Kidney tubule cell (primary cell): ENCODE measurements around the gene ACBD5.
"Not testable (repeated sequence)": the region's sequence is repeated elsewhere in the genome, so short reads cannot be mapped to it uniquely, and the experiment has no call there.

Experiments
- DNase-seq: peaks from one replicate; pipeline ENCODE4 v3.0.0-alpha.2; 2018; ENCODE audit warnings: low spot score

ACBD5 gene, protein sequence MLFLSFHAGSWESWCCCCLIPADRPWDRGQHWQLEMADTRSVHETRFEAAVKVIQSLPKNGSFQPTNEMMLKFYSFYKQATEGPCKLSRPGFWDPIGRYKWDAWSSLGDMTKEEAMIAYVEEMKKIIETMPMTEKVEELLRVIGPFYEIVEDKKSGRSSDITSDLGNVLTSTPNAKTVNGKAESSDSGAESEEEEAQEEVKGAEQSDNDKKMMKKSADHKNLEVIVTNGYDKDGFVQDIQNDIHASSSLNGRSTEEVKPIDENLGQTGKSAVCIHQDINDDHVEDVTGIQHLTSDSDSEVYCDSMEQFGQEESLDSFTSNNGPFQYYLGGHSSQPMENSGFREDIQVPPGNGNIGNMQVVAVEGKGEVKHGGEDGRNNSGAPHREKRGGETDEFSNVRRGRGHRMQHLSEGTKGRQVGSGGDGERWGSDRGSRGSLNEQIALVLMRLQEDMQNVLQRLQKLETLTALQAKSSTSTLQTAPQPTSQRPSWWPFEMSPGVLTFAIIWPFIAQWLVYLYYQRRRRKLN

DNA sequence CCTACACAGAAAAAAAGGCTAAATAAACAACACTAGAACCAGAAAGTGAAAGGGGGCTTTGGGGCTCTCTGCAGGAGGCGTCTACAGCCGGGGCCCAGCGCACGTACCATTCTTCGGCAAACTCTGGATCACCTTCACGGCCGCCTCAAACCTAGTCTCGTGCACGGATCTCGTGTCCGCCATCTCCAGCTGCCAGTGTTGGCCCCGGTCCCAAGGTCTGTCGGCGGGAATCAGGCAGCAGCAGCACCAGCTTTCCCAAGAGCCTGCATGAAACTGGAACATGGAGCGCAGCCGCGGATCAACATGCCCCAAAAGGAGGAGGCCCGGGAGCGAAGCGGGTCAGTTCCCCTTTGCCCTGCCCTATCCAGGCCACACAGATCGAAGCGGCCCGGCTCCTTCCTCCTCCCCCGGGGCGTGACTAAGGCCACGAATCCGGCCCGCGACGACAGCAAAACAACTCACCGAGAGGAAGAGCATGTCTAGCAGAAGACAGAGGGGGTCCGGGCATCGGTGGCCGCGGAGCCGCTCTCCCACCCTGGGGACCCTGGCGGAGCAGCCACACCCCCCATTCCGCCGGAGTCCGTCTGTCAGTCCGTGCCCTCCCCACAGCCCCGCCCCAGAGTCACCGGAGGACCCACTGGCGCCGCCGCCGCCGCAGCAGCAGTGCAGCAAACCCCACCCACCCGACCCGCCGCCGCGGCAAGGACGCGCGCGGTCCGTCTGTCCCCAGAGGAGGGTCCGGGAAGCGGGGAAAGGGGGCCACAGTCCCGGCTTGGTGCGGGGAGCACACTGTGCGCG, at the start of gene ACBD5:
Gene ACBD5, minus strand, starts transcription at position 586 of the 798 bp plus-strand sequence. Its CDS starts 109 bp downstream, at position 477.
- peak; percentile 90 for DNase-seq

DNA sequence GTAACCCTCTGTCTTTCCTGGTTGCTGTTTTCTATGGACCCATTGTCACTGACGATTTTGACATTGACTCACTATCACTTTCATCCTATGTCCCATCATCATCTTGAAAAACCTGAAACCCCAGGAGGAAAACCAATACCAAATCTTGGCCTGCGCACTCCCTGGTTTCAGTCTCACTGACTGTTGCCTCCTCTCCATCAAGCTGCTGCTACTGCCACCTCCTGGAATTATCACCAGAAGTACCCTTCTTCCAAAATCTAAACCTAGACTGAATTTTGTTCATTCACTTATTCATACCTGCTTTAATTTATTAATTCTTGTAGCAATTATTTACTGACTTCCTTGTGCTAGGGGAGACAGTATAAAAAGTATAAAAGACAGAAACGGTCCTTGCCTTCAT, 44.5 kb upstream of the ACBD5 start:
- DNase-seq: peak; percentile 10

DNA sequence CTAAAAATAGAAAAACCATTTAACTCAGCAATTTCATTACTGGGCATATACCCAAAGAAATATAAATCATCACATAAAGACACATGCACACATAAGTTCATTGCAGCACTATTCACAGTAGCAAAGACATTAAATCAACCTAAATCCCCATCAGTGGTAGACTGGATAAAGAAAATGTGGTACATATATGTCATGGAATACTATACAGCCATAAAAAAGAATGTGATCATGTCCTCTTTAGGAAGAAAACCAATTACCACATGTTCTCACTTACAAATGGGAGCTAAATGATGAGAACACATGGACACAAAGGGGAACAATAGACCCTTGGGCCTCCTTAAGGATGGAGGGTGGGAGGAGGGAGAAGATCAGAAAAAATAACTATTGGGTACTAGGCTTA, 36.0 kb upstream of the ACBD5 start:
- no peak for DNase-seq

DNA sequence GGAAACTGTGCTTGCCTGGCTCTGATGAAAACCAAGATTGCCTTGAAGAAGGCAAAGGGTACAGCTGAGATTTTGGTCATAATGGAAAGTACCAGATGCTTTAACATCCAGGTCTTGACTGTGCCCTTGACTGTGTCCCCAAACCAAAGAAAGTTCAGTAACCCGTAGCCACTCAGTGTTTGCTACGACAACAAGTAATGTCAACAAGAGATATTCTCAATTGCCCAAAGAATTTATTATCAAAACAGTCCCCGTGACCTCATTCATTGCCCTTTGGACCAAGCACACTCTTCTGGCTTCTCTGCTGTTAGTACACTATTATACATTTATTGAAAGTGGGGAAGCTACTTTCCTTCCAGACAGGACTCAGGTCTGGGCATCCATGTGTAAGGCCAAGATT, 25.4 kb upstream of the ACBD5 start:
- DNase-seq: not testable (repeated sequence)

DNA sequence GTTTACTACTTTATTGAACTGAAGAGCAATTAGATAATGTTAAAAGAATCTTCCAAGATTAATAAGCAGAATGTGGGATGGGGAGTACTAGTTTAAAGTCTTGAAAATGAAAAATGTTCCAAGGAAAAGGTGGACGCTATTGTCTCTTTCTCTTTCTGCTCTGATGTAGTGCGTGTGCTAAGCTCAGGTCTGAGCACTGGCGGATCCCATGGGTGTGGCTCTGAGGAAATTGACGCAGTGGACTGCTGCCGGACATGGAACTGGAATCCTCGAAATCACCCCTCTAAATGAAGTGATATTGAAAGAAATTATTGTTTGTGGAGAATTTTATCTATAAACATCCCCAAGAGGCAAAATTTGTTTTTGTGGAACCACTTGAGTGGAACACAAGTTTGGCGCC, 22.2 kb upstream of the ACBD5 start:
- not testable (repeated sequence) for DNase-seq

DNA sequence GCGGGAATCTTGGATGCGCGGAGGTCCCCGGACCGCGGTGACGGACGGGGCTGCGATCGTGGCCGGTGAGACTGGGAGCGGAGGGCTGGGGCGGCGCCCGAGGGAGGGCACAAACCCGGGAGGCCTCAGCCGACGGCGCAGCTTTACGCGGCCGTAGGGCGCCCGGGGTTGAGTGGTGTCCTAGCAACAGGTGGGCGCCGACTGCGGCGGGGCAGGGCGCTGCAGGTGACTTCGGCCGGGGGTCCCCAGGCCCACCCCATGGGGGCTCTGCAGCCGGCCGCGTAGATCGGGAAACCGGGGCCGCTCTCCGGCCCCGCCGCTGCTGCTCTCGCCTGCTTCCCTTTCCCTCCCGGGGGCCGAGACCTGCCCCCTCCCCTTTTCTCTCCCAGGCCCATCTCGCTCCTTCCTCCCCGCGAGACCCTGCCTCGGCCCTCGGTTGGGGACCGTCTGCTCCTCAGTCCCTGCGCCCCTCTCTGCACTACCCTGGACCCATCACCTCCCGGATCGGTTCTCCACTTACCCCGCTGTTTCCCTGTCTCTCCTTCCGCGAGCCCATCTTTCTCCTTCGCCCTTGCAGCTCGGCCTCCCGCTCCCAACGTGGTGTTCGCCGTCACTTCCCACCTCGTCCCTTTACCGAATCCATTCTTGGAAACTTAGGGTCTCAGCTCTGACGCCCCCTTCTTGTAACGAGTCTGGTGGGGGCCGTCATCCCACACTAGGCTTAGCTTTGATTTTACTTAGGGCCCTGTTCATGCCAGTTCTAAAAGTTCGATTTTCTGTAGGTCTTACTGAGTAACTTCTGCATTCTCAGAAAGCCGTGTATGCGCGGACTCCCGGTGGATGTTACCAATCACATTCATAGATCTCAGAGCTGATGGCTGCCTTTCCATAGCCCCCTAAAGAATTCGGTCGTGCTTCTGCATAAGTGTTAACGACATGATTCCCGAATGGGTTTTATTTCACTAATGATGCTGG, 18.5 kb upstream of the ACBD5 start:
- no peak for DNase-seq

DNA sequence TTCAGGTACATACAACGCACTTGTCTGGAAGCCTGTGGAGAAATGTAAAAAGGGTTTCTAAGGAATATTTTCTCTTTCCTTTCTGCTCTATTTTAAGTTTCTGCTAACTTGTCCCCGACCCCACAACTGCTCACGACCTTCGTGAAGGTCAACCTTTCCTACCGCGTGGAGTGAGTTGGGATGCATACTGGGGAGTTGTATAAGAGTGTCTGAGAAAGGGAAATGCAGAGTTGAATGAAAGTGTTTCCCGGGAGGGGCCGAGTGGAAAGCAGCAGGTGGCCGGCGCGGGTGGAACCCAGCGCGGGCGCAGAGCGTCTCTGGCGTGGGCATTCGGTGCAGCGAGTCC, 17.9 kb upstream of the ACBD5 start:
- DNase-seq: no peak

DNA sequence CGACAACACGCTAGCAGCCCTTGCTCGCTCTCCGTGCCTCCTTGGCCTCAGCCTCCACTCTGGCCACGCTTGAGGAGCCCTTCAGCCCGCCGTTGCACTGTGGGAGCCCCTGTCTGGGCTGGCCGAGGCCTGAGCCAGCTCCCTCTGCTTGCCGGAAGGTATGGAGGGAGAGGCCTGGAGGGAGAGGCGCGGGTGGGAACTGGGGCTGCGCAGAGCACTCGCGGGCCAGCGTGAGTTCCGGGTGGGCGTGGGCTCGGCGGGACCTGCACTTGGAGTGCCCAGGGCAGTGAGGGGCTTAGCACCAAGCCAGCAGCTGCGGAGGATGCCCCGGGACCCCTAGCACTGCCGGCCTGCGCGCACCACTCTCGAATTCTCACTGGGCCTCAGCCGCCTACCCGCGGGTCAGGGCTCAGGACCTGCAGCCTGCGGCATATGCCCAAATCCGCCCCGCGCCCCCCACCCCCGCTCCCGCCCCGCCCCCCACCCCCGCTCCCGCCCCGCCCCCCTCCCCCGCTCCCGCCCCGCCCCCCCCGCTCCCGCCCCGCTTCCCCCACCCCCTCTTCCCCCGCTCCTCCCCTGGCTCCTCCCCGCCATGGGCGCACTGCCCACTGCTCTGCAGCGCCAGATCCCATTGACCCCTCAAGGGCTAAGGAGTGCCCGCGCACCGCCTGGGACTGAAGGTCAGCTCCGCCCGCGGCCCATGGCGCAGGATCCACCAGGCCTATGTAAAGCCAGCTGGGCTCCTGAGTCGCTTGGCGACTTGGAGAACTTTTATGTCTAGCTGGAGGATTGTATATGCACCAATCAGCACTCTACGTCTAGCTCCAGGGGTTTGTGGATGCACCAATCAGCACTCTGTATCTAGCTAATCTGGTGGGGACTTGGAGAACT, 15.9 kb upstream of the ACBD5 start:
- DNase-seq: no peak

DNA sequence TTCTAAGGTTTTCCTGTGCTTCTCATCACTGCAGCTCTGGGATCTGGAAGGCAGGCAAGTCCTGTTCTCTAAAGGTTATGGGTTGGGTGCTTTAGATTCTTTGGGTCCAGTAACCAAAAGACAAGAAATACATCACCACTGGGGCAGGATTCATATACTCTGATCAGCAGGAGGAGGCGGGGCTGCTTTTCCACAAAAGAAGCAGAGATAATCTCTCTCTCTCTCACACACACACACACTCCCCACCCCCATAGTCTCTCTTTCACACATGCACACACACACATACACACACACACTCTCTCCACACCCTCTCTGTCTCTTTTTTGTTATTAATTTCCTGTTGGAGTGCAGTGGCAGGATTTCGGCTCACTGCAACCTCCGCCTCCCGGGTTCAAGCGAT, 13.0 kb upstream of the ACBD5 start:
- DNase-seq: no peak

DNA sequence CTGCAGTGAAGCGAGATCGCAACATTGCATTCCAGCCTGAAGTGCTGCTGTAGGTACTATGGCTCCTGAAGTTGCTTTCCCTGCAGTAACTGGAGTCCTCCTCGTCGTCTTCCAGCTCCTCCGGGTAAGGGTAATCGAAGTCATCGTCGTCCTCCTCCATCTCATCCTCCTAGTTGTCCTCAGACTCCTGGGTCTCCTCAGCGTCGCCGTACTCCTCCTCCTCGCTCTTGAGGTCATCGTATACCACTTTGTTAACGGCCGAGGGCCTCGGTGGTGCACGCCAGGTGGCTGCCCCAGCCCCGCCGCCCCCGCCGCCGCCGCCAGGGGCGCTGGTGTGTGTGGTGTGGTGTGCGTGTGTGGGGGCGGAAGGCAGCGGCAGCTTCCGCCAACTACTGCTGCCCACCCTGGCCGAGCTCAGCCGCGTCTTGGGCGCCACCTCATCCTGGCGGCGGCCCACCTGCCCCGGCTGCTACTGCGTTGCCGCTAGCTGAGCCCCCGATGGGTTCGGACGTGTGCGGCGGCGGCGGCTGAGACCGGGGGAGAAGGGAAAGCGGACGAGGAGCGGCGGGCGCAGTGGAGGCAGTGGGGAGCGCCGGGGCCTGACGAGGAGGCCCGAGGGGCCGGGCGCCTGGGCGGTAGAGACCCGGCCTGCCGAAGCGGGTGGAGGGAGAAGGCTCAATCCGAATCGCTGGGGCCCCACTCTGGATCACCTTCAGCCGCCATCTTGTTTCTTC, 11.8 kb upstream of the ACBD5 start:
- peak; percentile 64 for DNase-seq

DNA sequence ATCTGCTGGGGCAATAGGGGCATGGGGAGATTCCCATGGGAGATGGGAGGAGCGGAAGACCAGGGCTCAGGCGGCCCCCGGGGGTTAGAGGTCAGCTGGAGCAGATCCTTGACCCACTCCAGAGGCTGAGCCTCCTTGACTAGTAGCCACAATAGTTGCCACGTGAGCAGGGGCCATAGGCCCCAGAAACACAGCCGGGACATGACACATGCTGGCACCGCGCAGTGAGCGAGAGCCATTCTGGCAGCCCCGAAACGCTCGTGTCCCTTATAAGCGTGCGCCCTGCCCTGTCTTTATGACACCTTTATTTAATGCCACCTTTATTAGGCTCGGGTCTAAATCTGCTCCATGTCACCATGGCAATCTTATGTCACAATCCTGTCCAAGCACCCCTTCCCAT, 11.0 kb upstream of the ACBD5 start:
- no peak for DNase-seq

DNA sequence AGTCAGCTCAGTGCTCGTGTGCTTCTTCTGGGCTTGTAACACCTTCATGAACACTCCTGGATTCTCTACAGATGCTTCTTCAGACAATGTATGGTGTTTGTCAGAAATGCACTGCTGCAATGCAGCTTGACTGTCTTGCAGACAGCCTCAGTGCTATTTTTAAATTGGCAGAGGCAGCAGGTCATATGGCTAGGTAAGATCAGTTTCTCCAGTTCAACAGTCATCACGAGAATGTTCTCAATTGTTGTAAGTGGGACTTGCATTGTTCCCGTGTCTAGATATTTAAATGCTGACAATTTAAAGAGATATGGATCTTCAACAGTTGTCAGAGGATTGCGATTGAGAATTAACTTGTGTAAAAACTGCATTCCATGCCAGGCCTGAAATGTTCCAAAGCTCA, 7.6 kb upstream of the ACBD5 start:
- no peak for DNase-seq

DNA sequence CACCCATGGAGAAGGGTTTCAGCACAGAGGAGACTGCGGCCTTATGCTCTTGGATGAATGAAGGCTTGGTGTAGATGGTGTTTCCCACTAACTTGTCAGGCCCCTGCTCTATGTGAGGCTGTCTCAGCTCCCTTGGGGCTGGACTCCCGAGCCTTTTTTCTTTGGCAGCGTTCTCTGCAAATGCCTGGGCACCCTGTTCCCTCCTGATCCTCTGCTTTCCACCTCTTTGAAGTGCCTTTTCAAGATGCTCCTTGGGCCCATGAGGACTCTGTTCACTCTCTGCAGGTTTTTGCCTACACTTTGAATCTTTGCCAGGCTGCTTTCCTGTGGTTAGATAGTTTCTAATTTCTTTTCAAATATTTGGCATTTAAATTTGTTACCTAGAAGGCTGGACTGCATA, 6.8 kb upstream of the ACBD5 start:
- DNase-seq: no peak

DNA sequence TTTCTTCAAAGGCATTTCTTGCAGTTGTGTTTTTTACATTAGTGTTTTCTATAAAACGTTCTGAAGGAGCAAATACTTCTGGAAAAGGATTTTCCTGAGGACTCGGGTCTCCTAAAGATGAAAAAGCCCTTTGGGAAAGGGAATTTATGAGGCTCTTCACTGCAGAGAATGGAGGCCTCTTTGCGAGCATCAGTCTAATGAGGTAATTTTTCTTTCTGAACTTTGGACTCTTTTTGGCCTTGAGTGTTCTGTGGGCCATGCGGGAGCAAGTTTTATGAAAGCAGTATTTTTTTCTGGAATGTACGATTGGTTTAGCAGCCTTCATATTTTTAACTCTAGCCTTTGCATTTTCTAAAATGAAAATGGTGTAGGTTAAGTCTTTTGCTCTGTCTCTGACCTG, 6.4 kb upstream of the ACBD5 start:
- no peak for DNase-seq

DNA sequence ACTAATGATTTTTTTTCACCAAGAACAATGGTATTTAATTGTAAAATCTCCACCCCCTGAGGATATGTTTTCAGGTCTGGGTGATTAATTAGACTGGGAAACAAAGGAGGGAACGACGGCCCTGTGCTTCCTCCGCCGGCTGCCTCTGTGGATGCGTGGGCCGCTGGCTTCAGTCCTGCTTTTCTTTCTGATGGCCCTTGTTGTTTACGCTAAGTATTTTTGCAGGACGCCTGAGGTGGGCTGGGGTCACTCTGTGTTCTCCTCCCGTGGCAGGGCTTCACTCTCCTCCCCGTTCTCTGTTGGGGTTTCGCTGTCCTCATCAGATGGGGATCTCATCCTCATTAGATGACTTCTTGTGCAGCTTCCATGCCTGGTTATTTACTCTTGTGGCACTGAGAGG, 5.2 kb upstream of the ACBD5 start:
- DNase-seq: no peak

DNA sequence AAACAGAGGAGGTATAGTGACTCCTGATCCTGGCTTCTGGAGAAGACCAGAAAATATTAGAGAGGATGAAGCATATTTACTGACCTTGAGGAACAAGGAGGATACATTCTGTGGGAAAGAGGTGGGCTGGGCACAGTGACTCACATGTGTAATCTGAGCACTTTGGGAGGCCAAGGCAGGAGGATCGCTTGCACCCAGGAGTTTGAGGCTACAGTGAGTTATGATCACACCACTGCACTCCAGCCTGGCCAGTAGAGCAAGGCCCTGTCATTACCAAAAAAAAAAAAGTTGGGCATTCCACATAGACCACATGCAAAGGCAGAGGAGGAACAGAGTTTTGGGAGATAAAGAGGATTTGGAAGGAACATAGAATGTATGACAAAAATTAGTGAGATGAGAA, 4.4 kb upstream of the ACBD5 start:
- DNase-seq: no peak

DNA sequence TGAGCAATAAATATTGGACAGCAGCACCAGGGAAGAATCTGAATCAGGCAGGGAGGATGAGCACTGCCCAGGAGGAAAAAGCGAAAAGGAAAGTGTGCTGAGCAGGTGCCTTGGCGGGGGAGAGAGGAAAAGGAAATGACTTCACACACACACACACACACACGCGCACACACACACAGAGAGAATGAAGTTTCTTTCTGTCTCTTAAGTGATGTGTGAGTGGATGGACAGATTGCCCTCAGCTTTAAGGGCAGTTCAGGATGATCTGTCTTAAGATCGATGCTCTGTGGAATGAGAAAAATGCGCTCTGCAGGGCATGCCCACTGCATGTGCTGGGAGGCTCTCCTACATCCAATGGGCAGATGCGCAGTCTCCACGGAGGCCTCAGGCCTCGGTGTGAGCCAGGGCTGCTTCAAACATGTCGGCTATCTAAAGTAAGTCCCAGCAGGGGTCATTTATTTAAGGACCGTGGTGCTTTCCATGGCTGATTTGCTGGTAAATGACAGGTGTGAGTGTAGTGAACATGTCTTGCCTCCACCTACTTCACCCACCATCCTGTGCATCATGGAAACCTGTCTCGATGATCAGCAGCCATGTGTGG, 2.5 kb upstream of the ACBD5 start:
- DNase-seq: peak; percentile 91

DNA sequence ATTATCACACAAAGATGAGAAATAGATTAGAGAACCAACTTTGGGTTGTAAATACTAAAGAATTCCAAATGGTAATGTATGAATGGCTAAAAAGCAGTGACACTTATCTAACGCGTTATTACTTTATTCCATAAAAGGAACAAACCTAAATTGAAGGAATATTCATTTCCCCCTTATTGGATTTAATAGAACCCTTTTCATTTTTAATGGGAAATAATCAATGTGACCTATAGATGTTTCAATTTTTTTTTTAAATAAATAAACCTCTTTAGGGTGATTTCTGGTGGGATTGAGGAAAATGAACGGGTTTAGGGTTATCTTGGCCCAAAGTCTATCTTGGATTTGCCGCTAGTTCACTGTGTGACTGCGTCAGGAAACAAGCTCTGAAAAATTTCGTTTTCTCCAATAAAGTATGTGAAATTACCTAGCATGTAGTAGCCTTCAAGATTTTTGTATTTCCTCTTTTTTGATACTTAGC, 1.9 kb upstream of the ACBD5 start:
- DNase-seq: no peak

DNA sequence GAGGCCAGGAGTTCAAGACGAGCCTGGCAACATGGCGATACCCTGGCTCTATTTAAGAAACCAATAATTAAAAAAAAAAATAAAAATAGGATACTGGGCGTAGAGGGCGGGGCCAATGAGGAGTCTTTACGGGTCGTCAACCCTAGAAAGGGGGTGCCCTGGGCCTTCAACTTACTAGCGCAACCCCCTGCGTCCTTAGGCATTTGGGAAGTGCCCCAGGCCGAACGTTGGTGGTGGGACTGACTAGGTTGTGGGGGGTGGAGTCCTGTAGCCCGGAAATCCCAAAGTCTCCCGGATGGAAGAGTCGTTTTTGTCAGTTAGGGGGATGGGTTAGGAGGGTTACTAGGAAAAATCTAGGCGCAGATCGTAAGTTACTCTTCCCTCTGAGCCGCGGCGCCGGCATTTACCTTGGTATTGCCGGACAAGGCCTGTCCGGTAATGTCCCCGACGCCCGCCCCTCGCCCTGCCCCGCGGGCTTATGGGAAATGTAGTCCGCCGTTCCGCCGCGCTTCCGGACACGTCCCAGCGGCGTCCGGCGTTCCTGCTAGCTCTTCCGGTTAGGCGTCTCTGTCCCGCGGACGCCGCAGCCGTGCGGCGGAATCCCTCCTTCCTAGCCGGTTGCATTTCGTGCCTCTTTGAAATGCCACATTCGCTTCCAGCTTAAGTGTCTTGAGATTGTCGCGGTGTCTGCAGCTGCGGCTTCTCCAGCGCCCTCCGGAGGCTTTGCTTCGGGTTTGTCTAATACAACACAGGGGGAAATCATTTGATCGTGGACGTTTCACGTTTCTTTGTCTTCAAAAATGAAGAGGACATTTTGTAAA, 1.3 kb upstream of the ACBD5 start:
- peak; percentile 98 for DNase-seq
